Effector memory CD8-positive, alpha-beta T cell (primary cell): ENCODE results near the gene OPN1MW3.
A peak's percentile ranks its signal among the peaks of the same experiment; 100 is the strongest.
"Not testable (repeated sequence)": the region's sequence is repeated elsewhere in the genome, so short reads cannot be mapped to it uniquely, and the experiment has no call there.

Experiments
- ATAC-seq: fragments of 150-1000 bp; cut with Tn5 transposase; replicated peaks from 2 replicates; pipeline ENCODE4 v1.10.0; 2021; ENCODE audit warnings: mild to moderate bottlenecking, moderate library complexity
- DNase-seq, 3 experiments: peaks; one replicate each; pipeline ENCODE4 v3.0.0; 2021
- H3K27ac Mint-ChIP-seq, 2 donors: one replicate each; pipeline ENCODE4 v1.8.0; 2022; ENCODE audit warnings: mild to moderate bottlenecking in 2 of 2, mixed read lengths in 2 of 2, moderate library complexity in 2 of 2
- H3K27me3 Mint-ChIP-seq, 2 donors: one replicate each; pipeline ENCODE4 v1.8.0; 2022; ENCODE audit warnings: mixed read lengths in 2 of 2
- H3K36me3 Mint-ChIP-seq: one replicate; pipeline ENCODE4 v1.8.0; 2022; ENCODE audit warnings: mild to moderate bottlenecking, moderate library complexity, mixed read lengths; ENCODE audit not compliant: insufficient read depth
- H3K4me1 Mint-ChIP-seq, 2 donors: one replicate each; pipeline ENCODE4 v1.8.0; 2022; ENCODE audit warnings: low read depth in 2 of 2, mixed read lengths in 2 of 2
- H3K4me3 Mint-ChIP-seq, 2 donors: one replicate each; pipeline ENCODE4 v1.8.0; 2022; ENCODE audit warnings: mild to moderate bottlenecking in 2 of 2, mixed read lengths in 2 of 2, moderate library complexity in 2 of 2
- H3K9me3 Mint-ChIP-seq, 2 donors: one replicate each; pipeline ENCODE4 v1.8.0; 2022; ENCODE audit warnings: mixed read lengths in 2 of 2
- total RNA-seq, 9 experiments: gene quantifications; one replicate each; lab custom pipeline; 2026; lab: John Stamatoyannopoulos, UW

The OPN1MW3 gene
- total RNA-seq, result 0 reads per million in 9 experiments

GRCh38 chrX:154257282-154257681 lies at the start of gene OPN1MW3:
TSS of gene OPN1MW3 (plus strand) at chrX:154257582. CDS start at chrX:154257620, 38 bp downstream.
- not testable (repeated sequence) for H3K4me3 Mint-ChIP-seq, H3K36me3 Mint-ChIP-seq, DNase-seq, H3K27ac Mint-ChIP-seq, H3K27me3 Mint-ChIP-seq, H3K4me1 Mint-ChIP-seq, ATAC-seq, H3K9me3 Mint-ChIP-seq

- H3K4me1 Mint-ChIP-seq, DNase-seq, H3K9me3 Mint-ChIP-seq, H3K27me3 Mint-ChIP-seq, H3K36me3 Mint-ChIP-seq: not testable (repeated sequence)
- Mint-ChIP-seq H3K4me3 (peak overlapping the region in 1 of 2 donors; percentile 25), H3K27ac (peak overlapping the region in 1 of 2 donors; percentile 85)
- peak; percentile 89 for ATAC-seq
Observed at GRCh38 chrX:154209670-154210418, 47.5 kb upstream of the OPN1MW3 start.

- H3K36me3 Mint-ChIP-seq, ATAC-seq, H3K27ac Mint-ChIP-seq, H3K9me3 Mint-ChIP-seq, H3K4me3 Mint-ChIP-seq, H3K4me1 Mint-ChIP-seq, H3K27me3 Mint-ChIP-seq: not testable (repeated sequence)
- DNase-seq, result peak in 2 of 3 experiments; percentile 0 to 4
Observed at GRCh38 chrX:154211057-154211456, 46.3 kb upstream of the OPN1MW3 start.

DNA sequence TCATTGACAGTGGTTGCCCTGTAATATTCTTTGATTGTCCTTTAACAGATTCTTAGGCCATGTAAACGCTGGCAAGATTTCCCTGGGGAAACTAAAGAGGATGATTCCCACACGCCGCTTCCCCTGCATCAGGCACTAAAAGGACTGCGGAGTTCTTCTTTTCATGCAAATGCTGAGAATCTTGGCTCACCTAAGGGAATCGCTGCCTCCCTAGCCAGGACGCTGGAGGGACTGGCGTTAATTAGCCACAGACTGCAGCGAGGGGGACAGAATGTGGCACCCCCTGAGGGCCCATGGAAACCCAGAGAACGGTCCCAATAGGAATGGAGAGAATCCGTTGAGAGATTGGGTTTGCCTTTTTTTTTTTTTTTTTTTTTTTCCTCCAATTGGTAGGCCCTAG lies 45.9 kb upstream of the OPN1MW3 start:
- not testable (repeated sequence) for ATAC-seq, H3K36me3 Mint-ChIP-seq, H3K4me3 Mint-ChIP-seq, H3K27me3 Mint-ChIP-seq, H3K4me1 Mint-ChIP-seq, H3K9me3 Mint-ChIP-seq, H3K27ac Mint-ChIP-seq, DNase-seq

DNA sequence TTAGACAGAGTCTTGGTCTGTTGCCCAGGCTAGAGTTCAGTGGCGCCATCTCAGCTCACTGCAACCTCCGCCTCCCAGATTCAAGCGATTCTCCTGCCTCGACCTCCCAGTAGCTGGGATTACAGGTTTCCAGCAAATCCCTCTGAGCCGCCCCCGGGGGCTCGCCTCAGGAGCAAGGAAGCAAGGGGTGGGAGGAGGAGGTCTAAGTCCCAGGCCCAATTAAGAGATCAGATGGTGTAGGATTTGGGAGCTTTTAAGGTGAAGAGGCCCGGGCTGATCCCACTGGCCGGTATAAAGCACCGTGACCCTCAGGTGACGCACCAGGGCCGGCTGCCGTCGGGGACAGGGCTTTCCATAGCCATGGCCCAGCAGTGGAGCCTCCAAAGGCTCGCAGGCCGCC lies 37.9 kb upstream of the OPN1MW3 start, which contains the start of gene OPN1MW2:
OPN1MW2 (plus strand) TSS at position 301 of the 400 bp plus-strand sequence; CDS start at position 361, 60 bp downstream.
- not testable (repeated sequence) for H3K27me3 Mint-ChIP-seq, DNase-seq, H3K27ac Mint-ChIP-seq

GRCh38 chrX:154225292-154225691 lies 32.1 kb upstream of the OPN1MW3 start:
- not testable (repeated sequence) for H3K27me3 Mint-ChIP-seq, H3K9me3 Mint-ChIP-seq, H3K36me3 Mint-ChIP-seq, H3K4me3 Mint-ChIP-seq, ATAC-seq, H3K27ac Mint-ChIP-seq, H3K4me1 Mint-ChIP-seq, DNase-seq

More for the DNA sequence above, 37.9 kb upstream of the OPN1MW3 start, which contains the start of gene OPN1MW2:
- not testable (repeated sequence) for H3K4me3 Mint-ChIP-seq, H3K4me1 Mint-ChIP-seq, H3K9me3 Mint-ChIP-seq, ATAC-seq, H3K36me3 Mint-ChIP-seq

GRCh38 chrX:154226706-154227105 lies 30.7 kb upstream of the OPN1MW3 start:
- H3K4me3 Mint-ChIP-seq, H3K9me3 Mint-ChIP-seq, H3K4me1 Mint-ChIP-seq, DNase-seq, H3K27me3 Mint-ChIP-seq, ATAC-seq, H3K27ac Mint-ChIP-seq, H3K36me3 Mint-ChIP-seq: not testable (repeated sequence)

- H3K36me3 Mint-ChIP-seq, ATAC-seq, H3K9me3 Mint-ChIP-seq, H3K27ac Mint-ChIP-seq, H3K4me3 Mint-ChIP-seq, H3K4me1 Mint-ChIP-seq, DNase-seq, H3K27me3 Mint-ChIP-seq: not testable (repeated sequence)
Observed at GRCh38 chrX:154231443-154231842, 25.9 kb upstream of the OPN1MW3 start.

DNA sequence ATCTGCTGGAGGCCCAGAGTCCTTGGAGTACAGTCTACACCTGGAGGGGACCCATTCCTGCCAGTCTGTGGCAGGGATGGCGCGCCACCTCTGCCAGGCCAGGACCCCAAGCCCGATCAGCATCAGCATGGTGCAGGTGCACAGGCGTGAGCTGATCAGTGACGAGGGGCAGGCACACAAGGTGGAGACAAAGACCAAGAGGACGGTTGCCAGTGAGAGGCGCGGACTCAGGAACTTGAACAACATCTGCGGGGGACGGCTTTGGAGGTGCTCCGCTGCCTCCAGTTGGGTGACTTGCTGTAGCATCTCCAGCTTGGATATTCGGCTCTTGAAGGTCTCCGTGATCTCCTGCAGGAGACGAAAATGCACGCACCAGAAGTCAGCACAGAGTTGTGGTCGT lies 23.8 kb upstream of the OPN1MW3 start:
- not testable (repeated sequence) for DNase-seq, H3K27ac Mint-ChIP-seq

DNA sequence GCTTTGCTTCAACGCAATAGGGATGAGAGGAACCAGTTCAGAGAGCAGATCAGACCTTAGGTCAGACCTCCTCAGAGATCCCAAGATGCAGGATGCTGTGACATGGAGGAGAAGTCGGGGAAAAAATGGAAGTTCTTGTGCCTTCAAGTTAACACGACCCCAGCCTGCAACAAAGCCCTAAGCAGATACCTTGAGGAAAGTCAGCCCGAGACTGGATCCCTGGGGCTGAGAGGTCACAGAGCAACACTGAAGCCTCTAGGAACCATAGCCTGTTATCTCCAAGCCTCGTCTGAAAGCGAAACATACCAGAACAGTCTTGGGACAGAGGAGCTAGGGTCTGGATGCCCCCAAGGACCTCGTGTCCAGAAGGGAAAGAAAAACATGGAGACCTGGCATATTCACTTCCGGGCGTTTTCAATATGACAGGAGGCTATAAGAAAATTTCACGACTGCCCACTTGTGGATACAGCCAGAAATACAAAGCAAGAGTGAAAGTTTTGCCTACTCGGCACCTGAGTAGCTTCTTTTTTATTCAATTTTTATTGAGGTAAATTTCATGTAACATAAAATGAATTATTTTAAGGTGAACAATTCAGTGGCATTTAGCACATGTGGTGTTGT lies 18.3 kb upstream of the OPN1MW3 start:
- not testable (repeated sequence) for H3K4me1 Mint-ChIP-seq, H3K4me3 Mint-ChIP-seq, H3K27me3 Mint-ChIP-seq, ATAC-seq, H3K27ac Mint-ChIP-seq, DNase-seq, H3K9me3 Mint-ChIP-seq, H3K36me3 Mint-ChIP-seq

More for the DNA sequence above, 23.8 kb upstream of the OPN1MW3 start:
- ATAC-seq, H3K9me3 Mint-ChIP-seq, H3K27me3 Mint-ChIP-seq, H3K4me3 Mint-ChIP-seq, H3K36me3 Mint-ChIP-seq, H3K4me1 Mint-ChIP-seq: not testable (repeated sequence)

DNA sequence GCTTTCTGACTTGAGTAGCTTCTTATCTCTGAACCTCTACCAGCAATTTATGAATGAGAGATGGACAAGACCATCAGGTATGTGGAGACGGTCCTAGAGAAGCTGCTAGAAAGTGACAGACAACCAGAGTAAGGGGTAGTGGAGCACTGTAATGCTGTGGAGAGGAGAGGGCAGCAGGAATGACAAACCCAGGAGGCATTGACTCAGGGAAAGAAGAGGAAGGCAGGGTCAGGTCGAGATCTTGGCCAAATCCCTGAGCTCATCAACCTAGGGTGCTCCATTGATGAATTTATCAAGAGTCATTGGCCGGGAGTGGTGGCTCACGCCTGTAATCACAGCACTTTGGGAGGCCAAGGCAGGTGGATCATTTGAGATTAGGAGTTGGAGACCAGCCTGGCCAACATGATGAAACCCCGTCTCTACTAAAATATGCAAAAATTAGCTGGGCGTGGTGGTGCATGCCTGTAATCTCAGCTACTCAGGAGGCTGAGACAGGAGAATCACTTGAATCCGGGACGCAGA lies 17.3 kb upstream of the OPN1MW3 start:
- not testable (repeated sequence) for H3K27me3 Mint-ChIP-seq, ATAC-seq, H3K36me3 Mint-ChIP-seq, H3K9me3 Mint-ChIP-seq, H3K4me1 Mint-ChIP-seq, DNase-seq
- H3K27ac Mint-ChIP-seq, result peak overlapping the region in 1 of 2 donors; percentile 80
- peak overlapping the region in 1 of 2 donors; percentile 60 for H3K4me3 Mint-ChIP-seq

GRCh38 chrX:154247377-154248045 lies 9.9 kb upstream of the OPN1MW3 start:
- ATAC-seq, result peak; percentile 91
- H3K4me1 Mint-ChIP-seq, H3K9me3 Mint-ChIP-seq, H3K36me3 Mint-ChIP-seq, DNase-seq, H3K27me3 Mint-ChIP-seq: not testable (repeated sequence)
- H3K27ac Mint-ChIP-seq, result peak overlapping the region; percentile 44 to 88
- peak overlapping the region in 1 of 2 donors; percentile 19 for H3K4me3 Mint-ChIP-seq

GRCh38 chrX:154248076-154248475 lies 9.3 kb upstream of the OPN1MW3 start:
- not testable (repeated sequence) for H3K27me3 Mint-ChIP-seq, H3K9me3 Mint-ChIP-seq, H3K4me1 Mint-ChIP-seq, DNase-seq, H3K36me3 Mint-ChIP-seq
- peak overlapping the region in 1 of 2 donors; percentile 19 for H3K4me3 Mint-ChIP-seq
- peak overlapping the region; percentile 44 to 88 for H3K27ac Mint-ChIP-seq
- peak; percentile 8 for ATAC-seq
